ENCODE data around the gene EGFR.

GRCh38 chr7:55066524-55066923 is 47.7 kb downstream of the EGFR start:
- TF ChIP-seq EZH2phosphoT487 (IDR thresholded peaks at IDR 0.05; ENCODE audit: borderline replicate concordance, low read length) (no peak), CTCF (IDR thresholded peaks at IDR 0.05; ENCODE audit: low read depth, low read length, poor library complexity, severe bottlenecking) (no peak)
